GM12864 (cell line): ENCODE measurements around the gene EIPR1.

Experiments used
- DNase-seq: peaks from one replicate; pipeline ENCODE4 v3.0.0-alpha.2; 2011; ENCODE audit warnings: low read depth
- H3K4me3 ChIP-seq: 2 replicates; pipeline ENCODE4 v1.5.1; 2011; ENCODE audit warnings: mild to moderate bottlenecking, low read depth, low read length, control low read depth
- CTCF ChIP-seq: IDR thresholded peaks from 2 replicates; pipeline ENCODE4 v1.5.1; 2011; ENCODE audit warnings: low read depth, mild to moderate bottlenecking, moderate library complexity, low read length, control low read depth, inconsistent platforms; ENCODE audit errors: missing control alignments

The EIPR1 gene

GRCh38 chr2:3267869-3268704 lies 109.5 kb downstream of the EIPR1 start:
- DNase-seq, result no peak
- H3K4me3 ChIP-seq, result no peak overlapping the region
- TF ChIP-seq CTCF, result no peak

GRCh38 chr2:3266925-3267867 lies 110.4 kb downstream of the EIPR1 start:
- no peak for TF ChIP-seq CTCF
- no peak for DNase-seq
- no peak overlapping the region for H3K4me3 ChIP-seq

DNA sequence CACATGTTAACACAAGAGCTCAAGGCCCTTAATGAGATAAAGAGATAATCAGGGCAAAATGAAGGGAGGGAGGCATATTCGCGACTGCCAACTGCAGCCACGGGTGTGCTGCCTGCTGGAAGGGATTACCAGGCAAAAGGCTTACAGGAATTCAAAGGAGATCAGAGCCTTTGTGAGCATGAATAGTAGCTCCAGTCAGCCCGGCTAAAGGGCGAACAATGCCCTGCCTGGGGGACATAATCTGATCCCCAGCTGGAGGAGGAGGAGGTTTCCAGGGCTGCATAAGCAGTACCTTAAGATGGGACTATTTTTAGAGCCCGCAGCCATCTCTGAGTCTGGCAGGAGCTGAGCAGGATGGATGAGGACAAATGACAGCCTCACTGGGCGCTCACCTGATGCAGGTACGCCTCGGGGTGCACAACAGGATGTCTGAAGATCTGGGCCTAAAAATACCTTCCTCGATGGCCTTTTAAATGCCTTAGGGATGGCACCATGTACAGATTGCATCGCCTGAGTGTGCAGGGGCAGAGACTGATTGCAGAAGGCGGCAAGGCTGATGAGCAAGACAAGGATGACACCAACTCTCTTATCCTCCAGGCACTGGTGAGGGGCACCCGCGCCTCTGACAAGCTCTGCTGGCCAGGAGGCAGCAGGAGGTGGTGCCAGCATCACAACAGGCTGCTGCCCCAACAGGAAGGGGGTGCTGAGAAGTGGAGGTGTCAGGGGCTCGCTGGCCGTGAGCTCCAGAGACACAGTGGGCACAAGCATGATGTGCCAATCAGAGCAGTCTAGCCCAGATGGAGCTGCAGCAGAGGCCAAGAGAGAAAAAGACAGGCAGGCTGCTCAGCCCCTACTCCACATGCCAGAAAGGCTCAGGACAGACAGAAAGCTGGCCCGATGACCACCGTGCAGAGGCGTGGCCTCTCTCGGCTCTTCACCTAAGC lies 111.4 kb downstream of the EIPR1 start:
- H3K4me3 ChIP-seq, result no peak overlapping the region
- TF ChIP-seq CTCF, result no peak
- no peak for DNase-seq

- TF ChIP-seq CTCF, result no peak
- H3K4me3 ChIP-seq, result no peak overlapping the region
- no peak for DNase-seq
Measured at GRCh38 chr2:3265471-3265870, 112.1 kb downstream of the EIPR1 start.

DNA sequence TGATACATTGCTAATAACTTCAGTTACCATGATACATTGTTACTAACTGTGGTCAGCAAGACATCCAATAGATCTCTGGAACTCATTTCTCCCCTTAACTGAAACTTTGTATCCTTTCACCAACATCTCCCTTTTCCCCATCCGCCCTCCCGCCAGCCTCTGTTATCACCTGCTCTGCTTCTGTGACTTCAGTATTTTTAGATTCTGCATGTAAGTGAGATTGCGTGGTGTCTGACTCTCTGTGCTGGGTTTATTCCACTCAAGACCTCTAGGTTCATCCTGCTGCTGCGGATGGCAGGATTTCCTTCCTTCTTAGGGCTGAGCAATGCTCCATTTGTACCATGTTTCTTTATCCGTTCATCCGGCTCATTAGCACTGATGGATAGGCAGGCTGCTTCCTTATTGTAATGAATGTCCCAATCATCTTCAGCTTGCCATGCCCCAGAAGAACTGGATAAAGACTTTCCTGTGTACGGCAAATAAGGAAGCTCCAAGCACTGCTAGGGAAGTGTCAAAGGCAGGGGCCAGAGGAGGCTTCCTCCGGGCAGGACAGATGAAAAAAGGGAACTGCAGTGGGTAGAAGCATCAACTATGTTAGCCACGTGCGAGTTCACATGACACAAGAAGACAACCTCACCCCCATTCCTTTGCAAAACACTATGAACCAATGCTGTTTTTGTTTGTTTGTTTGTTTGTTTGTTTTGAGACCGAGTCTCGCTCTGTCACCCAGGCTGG lies 113.4 kb downstream of the EIPR1 start:
- no peak for TF ChIP-seq CTCF
- H3K4me3 ChIP-seq, result no peak overlapping the region
- no peak for DNase-seq

- no peak overlapping the region for H3K4me3 ChIP-seq
- DNase-seq, result no peak
- no peak for TF ChIP-seq CTCF
Measured at GRCh38 chr2:3263487-3263886, 114.1 kb downstream of the EIPR1 start.
